Heart left ventricle (tissue), 16 donors: ENCODE measurements around the gene CAMK2B. TPM values are rescaled to one million over a fixed set of nuclear protein-coding genes. Genes with fewer than 3 reads are reported as not detected.
A peak's percentile ranks its signal among the peaks of the same experiment; 100 is the strongest.

ENCODE experiments used
- ATAC-seq, 4 donors: fragments of 200-7000 bp; cut with Tn5 transposase; one replicate each; pipeline ENCODE4 v1.9.1; 2020 to 2022; ENCODE audit warnings: moderate library complexity in 4 of 4, mild to moderate bottlenecking in 3 of 4, moderate number of reproducible peaks in 1 of 4
- DNase-seq, 5 donors: peaks; one replicate each; pipeline ENCODE4 v3.0.0-alpha.2; 2020
- H3K27ac ChIP-seq, 12 donors: fragments of 200-600 bp; sonication (generic) in 4 of 12; one replicate each; pipeline versions ENCODE4 v1.5.0 to v1.8.0; 2016 to 2022; ENCODE audit warnings: mild to moderate bottlenecking in 2 of 12
- H3K27me3 ChIP-seq, 9 donors: fragments of 200-600 bp; sonication (generic) in 2 of 9; one replicate each; pipeline versions ENCODE4 v1.5.1 to v1.8.0; 2016 to 2022; ENCODE audit warnings: mild to moderate bottlenecking in 3 of 9
- H3K36me3 ChIP-seq, 9 donors: fragments of 200-600 bp; sonication (generic) in 2 of 9; one replicate each; pipeline versions ENCODE4 v1.5.0 to v1.8.0; 2018 to 2022; ENCODE audit warnings: mild to moderate bottlenecking in 2 of 9
- H3K4me1 ChIP-seq, 12 donors: fragments of 200-600 bp; sonication (generic) in 4 of 12; one replicate each; pipeline versions ENCODE4 v1.5.0 to v1.8.0; 2016 to 2022; ENCODE audit warnings: mild to moderate bottlenecking in 3 of 12
- H3K4me3 ChIP-seq, 12 donors: fragments of 200-600 bp; sonication (generic) in 4 of 12; one replicate each; pipeline versions ENCODE4 v1.5.0 to v1.8.0; 2017 to 2022; ENCODE audit warnings: mild to moderate bottlenecking in 9 of 12, moderate library complexity in 4 of 12
- H3K9me3 ChIP-seq, 12 donors: fragments of 200-600 bp; sonication (generic) in 4 of 12; one replicate each; pipeline versions ENCODE4 v1.5.0 to v1.8.0; 2016 to 2022; ENCODE audit warnings: mild to moderate bottlenecking in 1 of 12
- CTCF ChIP-seq, 12 donors: fragments of 200-600 bp; sonication (generic) in 4 of 12; IDR thresholded peaks; one replicate each; pipeline versions ENCODE4 v1.5.0 to v1.8.0; 2018 to 2022; ENCODE audit warnings: antibody characterized with exemption in 12 of 12, mild to moderate bottlenecking in 5 of 12
- POLR2A ChIP-seq, 2 donors: fragments of 450-650 bp; IDR thresholded peaks; one replicate each; pipeline ENCODE4 v1.6.1; 2017; ENCODE audit warnings: antibody characterized with exemption in 2 of 2, mild to moderate bottlenecking in 2 of 2, moderate library complexity in 2 of 2
- WGBS, 4 donors: extraction: QIAGEN DNeasy Blood & Tissue Kit in 2 of 4; methylation state at CpG; one replicate each; pipeline versions ENCODE4 v1.1.5 to v1.1.7; 2013 to 2018; 5-methylcytosine and 5-hydroxymethylcytosine counted together
- intact Hi-C, 10 donors: fragments of 100-400 bp; cut with DNase I; formaldehyde crosslinking; loops; one replicate each; pipeline versions ENCODE4 v1.11.1 to v1.14.2; 2022
- polyA plus RNA-seq, 2 donors: library from polyadenylated mRNA; stranded (reverse); fragments of 200-250 nt; gene quantifications; one replicate each; pipeline ENCODE4 v1.2.3, GENCODE V29; 2013
- total RNA-seq, 9 donors: library from RNA; depleted of rRNA in 2 of 9; stranded (reverse); fragments of >200 nt in 2 of 9; fragmentation: NEBNext Ultra II Directional in 3 of 9; extraction: Animal tissue kit (Norgen Biotek cat#: 25700) in 3 of 9; gene quantifications; one replicate each; pipeline versions ENCODE4 v1.1.0 to v1.2.4, GENCODE V29; 2016 to 2023
- donor health status: ischemic (EF 13 %, LVEDD 7.1; RV severe dilation, severe dysfunction).
- donor health status: healthy with polysubstance abuse.
- donor health status: DM: no; HTN: yes; CAD: no.
- donor health status: DM: no; HTN: no; CAD: no.
- donor health status: ischemic (EF 25% LVEDD 6.9; RV normal size, moderate dysfunction).
- donor health status: ischemic (EF 25% LVEDD 5.7; RV mildly dilated, moderate dysfunction).
- donor health status: healthy.
- donor health status: DM: yes; HTN: yes; CAD: no.
- donor health status: ischemic (EF 35%, LVEDD 5.7; RV mildly dilated, moderate dysfunction).
- donor health status: nonischemic (EF 11% LVEDD 7.7; RV severe dilation, severe dysfunction).
- donor health status: DM: yes; HTN: yes; CAD: no.
- donor health status: PGD.
- donor health status: ischemic (EF 29% LVEDD 5.4; RV normal size, mild dysfunction).
- donor health status: nonischemic (EF 23%, LVEDD 6.1; RV moderate dilation, normal function).

The CAMK2B gene
- total and polyA plus RNA-seq, 11 donors, result 35.7 to 141 (median 103) TPM

- H3K27me3 ChIP-seq, result peaks cover 0 to 3% (median 0%) of the 10 kb centered on the region in 9 donors
- no peak overlapping the region for H3K4me3 ChIP-seq
- H3K27ac ChIP-seq, result peak overlapping the region in 10 of 12 donors; percentile 51 to 92 (median 84)
- intact Hi-C loops, result loop anchor here in 2 of 10 donors (5.0 kb wide), 2 partner anchors 32 to 47 kb away; no protein-coding TSS in a partner anchor
- 66 to 73% (median 68%) methylated on average over 17 to 24 of the region's 24 CpGs for WGBS, 4 donors
- H3K9me3 ChIP-seq, result no peaks in the 10 kb centered on the region
- TF ChIP-seq POLR2A (IDR thresholded peaks at IDR 0.05) (no peak), CTCF (IDR thresholded peaks at IDR 0.05) (no peak)
- DNase-seq, result peak in 4 of 5 donors; percentile 15 to 58 (median 28)
- peak in 2 of 4 donors; percentile 7 to 42 for ATAC-seq
- H3K36me3 ChIP-seq, result no peaks in the 10 kb centered on the region
- H3K4me1 ChIP-seq, result peaks cover 0 to 75% (median 46%) of the 10 kb centered on the region in 12 donors
These were observed 35.8 kb downstream of the CAMK2B start for GRCh38 chr7:44289341-44290251.

GRCh38 chr7:44288811-44289340, 36.5 kb downstream of the CAMK2B start:
- TF ChIP-seq CTCF (IDR thresholded peaks at IDR 0.05) (no peak), POLR2A (IDR thresholded peaks at IDR 0.05) (no peak)
- WGBS, 4 donors, result 70 to 81% (median 76%) methylated on average over 20 of the region's 20 CpGs
- no peak overlapping the region for H3K4me3 ChIP-seq
- peak overlapping the region in 9 of 12 donors; percentile 66 to 92 (median 84) for H3K27ac ChIP-seq
- peak in 4 of 5 donors; percentile 8 to 22 (median 16) for DNase-seq
- H3K4me1 ChIP-seq, result peaks cover 0 to 74% (median 44%) of the 10 kb centered on the region in 12 donors
- intact Hi-C loops, result loop anchor here in 1 of 10 donors (5.0 kb wide), 1 partner anchor 47 kb away; no protein-coding TSS in a partner anchor
- H3K27me3 ChIP-seq, result no peaks in the 10 kb centered on the region
- no peaks in the 10 kb centered on the region for H3K36me3 ChIP-seq
- H3K9me3 ChIP-seq, result no peaks in the 10 kb centered on the region
- no peak for ATAC-seq

- DNase-seq, result peak in 2 of 5 donors; percentile 15 to 21
- ATAC-seq, result no peak
- Histone ChIP-seq H3K27me3 (no peaks in the 10 kb centered on the region), H3K4me3 (no peak overlapping the region), H3K4me1 (peaks cover 0 to 73% (median 46%) of the 10 kb centered on the region in 12 donors), H3K36me3 (no peaks in the 10 kb centered on the region), H3K9me3 (no peaks in the 10 kb centered on the region), H3K27ac (peak overlapping the region in 4 of 12 donors; percentile 24 to 91 (median 74))
- intact Hi-C loops, result loop anchor here in 1 of 10 donors (5.0 kb wide), 1 partner anchor 46 kb away; no protein-coding TSS in a partner anchor
- 89 to 96% (median 91%) methylated on average over 9 of the region's 9 CpGs for WGBS, 4 donors
- TF ChIP-seq CTCF (IDR thresholded peaks at IDR 0.05), result no peak
- TF ChIP-seq POLR2A (IDR thresholded peaks at IDR 0.05), result no peak
These were observed 37.1 kb downstream of the CAMK2B start for GRCh38 chr7:44288381-44288685.
